Small intestine (tissue), 7 donors: Measurements from ENCODE around the gene HELZ. TPM values are rescaled to one million over a fixed set of nuclear protein-coding genes. Genes with fewer than 3 reads are reported as not detected.
A peak's percentile ranks its signal among the peaks of the same experiment; 100 is the strongest.

Experiments
- DNase-seq, 2 donors: peaks; one replicate each; pipeline versions ENCODE4 v3.0.0 to v3.0.0-alpha.2; 2013
- FAIRE-seq: peaks from 2 replicates; lab custom pipeline; 2012; peaks lifted over from hg19 to GRCh38; lab: Jason Lieb, UNC
- H3K27ac ChIP-seq, 3 donors: one replicate each; pipeline ENCODE4 v1.5.1; 2013; ENCODE audit warnings: low read length in 2 of 3, mild to moderate bottlenecking in 2 of 3, control low read depth in 1 of 3, inconsistent platforms in 1 of 3, low read depth in 1 of 3, moderate library complexity in 1 of 3
- H3K27me3 ChIP-seq, 3 donors: one replicate each; pipeline ENCODE4 v1.6.1; 2013; ENCODE audit warnings: low read length in 3 of 3, inconsistent platforms in 1 of 3; ENCODE audit not compliant: control insufficient read depth in 3 of 3, insufficient read depth in 3 of 3
- H3K36me3 ChIP-seq, 3 donors: one replicate each; pipeline ENCODE4 v1.6.1; 2013; ENCODE audit warnings: low read length in 3 of 3, inconsistent platforms in 1 of 3, low read depth in 1 of 3, mild to moderate bottlenecking in 1 of 3, moderate library complexity in 1 of 3; ENCODE audit not compliant: control insufficient read depth in 3 of 3, insufficient read depth in 2 of 3
- H3K4me1 ChIP-seq, 3 donors: one replicate each; pipeline ENCODE4 v1.6.1; 2013; ENCODE audit warnings: low read length in 2 of 3, inconsistent platforms in 1 of 3, low read depth in 1 of 3, mild to moderate bottlenecking in 1 of 3, moderate library complexity in 1 of 3; ENCODE audit not compliant: control insufficient read depth in 3 of 3, insufficient read depth in 2 of 3
- H3K4me3 ChIP-seq, 3 donors: one replicate each; pipeline ENCODE4 v1.5.1; 2013; ENCODE audit warnings: low read length in 3 of 3, control low read depth in 1 of 3, inconsistent platforms in 1 of 3, low read depth in 1 of 3, mild to moderate bottlenecking in 1 of 3, moderate library complexity in 1 of 3
- H3K9me3 ChIP-seq, 2 donors: one replicate each; pipeline ENCODE4 v1.6.1; 2013; ENCODE audit warnings: low read depth in 1 of 2, low read length in 1 of 2; ENCODE audit not compliant: control insufficient read depth in 2 of 2, insufficient read depth in 1 of 2
- WGBS, 3 donors: extraction: QIAGEN DNeasy Blood & Tissue Kit; methylation state at CpG; one replicate each; pipeline ENCODE4 v1.1.7; 2013; 5-methylcytosine and 5-hydroxymethylcytosine counted together
- polyA plus RNA-seq, 4 donors: library from polyadenylated mRNA; stranded (reverse) in 3 of 4; unstranded in 1 of 4; fragments of 200-250 nt in 3 of 4; fragments of 120-200 nt in 1 of 4; gene quantifications; one replicate each; pipeline versions ENCODE4 v1.2.1 to v1.2.3, GENCODE V29; 2013
- donor health status: healthy with polysubstance abuse.
- donor health status: control.
- donor health status: control.
- donor health status: Bipolar disorder and iron deficiency.
- donor health status: healthy.

HELZ gene
- polyA plus RNA-seq, 4 donors = 2.7 to 27.3 (median 3.6) TPM

DNA sequence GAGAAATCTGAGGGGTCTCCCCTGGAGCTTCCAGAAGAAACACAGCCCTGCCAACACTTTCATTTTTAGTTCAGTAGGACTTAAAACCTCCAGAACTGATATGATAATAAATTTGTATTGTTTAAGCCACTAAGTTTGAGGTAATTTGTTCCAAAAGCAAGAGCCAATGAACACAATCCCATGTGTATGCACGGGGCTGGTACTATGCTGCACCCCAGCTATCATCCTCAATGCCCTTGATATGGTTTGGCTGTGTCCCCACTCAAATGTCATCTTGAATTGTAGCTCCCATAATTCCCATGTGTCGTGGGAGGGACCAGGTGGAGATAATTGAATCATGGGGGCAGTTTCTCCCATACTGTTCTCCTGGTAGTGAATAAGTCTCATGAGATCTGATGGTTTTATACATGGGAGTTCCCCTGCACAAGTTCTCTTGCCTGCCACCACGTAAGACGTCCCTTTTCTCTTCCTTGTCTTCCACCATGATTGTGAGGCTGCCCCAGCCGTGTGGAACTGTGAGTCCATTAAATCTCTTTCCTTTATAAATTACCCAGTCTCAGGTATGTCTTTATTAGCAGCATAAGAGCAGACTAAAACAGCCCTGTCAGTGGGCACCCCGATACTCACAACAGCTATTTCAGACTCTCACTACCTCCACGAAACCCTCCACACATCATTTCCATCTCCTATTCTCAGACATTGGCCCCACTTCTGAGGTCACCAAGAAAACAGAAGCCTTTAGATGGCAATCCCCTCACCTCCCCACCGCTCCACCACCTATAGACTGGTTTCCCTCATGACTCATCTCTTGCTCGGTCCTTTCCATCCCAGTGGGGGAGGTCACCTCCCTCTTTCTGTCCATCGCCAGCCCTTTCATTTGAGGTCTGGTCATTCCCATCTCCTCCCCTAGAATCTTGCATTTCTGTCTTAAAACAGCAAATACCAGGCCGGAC lies 209.6 kb downstream of the HELZ start:
- H3K36me3 ChIP-seq = no peaks in the 10 kb centered on the region
- WGBS, 3 donors = 76 to 85% (median 76%) methylated on average over 11 of the region's 11 CpGs
- DNase-seq (no peak), FAIRE-seq (no peak)
- H3K27ac ChIP-seq = no peak overlapping the region
- H3K27me3 ChIP-seq = no peaks in the 10 kb centered on the region
- no peaks in the 10 kb centered on the region for H3K4me1 ChIP-seq
- H3K4me3 ChIP-seq = no peak overlapping the region
- no peaks in the 10 kb centered on the region for H3K9me3 ChIP-seq

DNA sequence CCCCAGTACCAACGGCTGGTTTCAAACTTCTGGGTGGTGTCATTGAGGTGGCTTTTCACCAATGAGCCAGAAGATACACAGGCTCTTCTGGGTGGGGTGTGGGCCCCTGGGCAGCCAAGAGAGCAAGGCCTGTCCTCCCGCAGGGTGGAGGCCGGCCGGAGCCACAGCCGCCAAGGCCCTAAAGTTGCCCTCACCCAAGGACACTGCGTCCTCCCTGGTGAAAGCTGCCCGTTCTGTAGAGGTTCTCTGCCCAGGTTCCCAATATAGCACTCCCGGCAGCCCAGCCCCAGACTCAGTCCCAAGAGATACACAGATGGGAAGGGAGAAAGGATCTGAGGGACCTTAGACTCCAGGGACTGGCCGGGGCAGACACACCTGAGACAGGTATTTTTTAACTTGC lies 211.4 kb downstream of the HELZ start:
- WGBS, 3 donors = 88 to 93% (median 89%) methylated on average over 9 of the region's 9 CpGs
- no peaks in the 10 kb centered on the region for H3K9me3 ChIP-seq
- FAIRE-seq = no peak
- no peak for DNase-seq
- H3K4me3 ChIP-seq = no peak overlapping the region
- no peak overlapping the region for H3K27ac ChIP-seq
- H3K27me3 ChIP-seq = no peaks in the 10 kb centered on the region
- no peaks in the 10 kb centered on the region for H3K4me1 ChIP-seq
- H3K36me3 ChIP-seq = no peaks in the 10 kb centered on the region

DNA sequence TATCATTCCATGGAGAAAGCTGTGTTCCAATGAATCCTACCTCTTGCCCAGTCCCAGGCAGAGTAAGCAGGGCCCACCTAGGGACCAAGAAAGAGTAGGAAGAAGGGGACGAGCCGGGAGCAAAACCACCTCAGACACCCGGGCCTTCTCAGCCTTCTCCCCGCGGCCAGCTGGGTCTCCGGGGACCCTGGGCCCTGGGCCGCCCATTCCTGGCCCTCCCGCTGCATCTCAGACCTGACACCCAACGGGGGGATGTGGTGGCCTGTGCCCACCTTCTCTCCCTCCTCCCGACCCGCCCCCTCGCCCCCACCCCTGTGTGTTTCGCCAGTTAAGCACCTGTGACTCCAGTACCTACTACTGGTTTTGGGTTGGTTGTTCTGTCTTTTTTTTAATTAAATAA lies 212.0 kb downstream of the HELZ start:
- 90 to 93% (median 93%) methylated on average over 12 to 13 of the region's 13 CpGs for WGBS, 3 donors
- no peak for DNase-seq
- FAIRE-seq = no peak

DNA sequence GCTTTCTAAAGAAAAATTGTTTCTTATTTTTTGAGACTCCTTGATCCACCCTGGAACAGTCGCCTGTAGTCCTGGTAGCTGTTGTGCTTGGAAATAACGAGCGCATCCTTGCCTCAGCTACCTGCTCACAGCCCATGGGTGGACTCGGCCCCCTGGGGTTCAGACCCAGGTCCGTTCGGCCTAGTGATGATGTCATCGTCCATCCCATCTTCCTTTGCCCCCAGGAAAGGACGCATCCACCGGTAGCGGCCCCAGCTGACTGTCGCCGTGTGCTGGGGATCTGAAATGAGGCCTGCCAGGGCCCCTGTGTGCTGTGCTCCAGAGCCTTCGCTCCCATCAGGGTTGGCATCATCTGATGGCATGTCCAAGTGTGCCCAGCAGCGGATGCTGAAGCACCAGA lies 212.6 kb downstream of the HELZ start:
- FAIRE-seq (no peak), DNase-seq (no peak)
- no peak overlapping the region for H3K27ac ChIP-seq
- no peak overlapping the region for H3K4me3 ChIP-seq
- no peaks in the 10 kb centered on the region for H3K27me3 ChIP-seq
- no peaks in the 10 kb centered on the region for H3K9me3 ChIP-seq
- 93% methylated on average over 14 of the region's 14 CpGs for WGBS, 3 donors
- no peaks in the 10 kb centered on the region for H3K4me1 ChIP-seq
- no peaks in the 10 kb centered on the region for H3K36me3 ChIP-seq

More for the DNA sequence above, 212.0 kb downstream of the HELZ start:
- H3K27ac ChIP-seq = no peak overlapping the region
- no peaks in the 10 kb centered on the region for H3K36me3 ChIP-seq
- H3K4me1 ChIP-seq = no peaks in the 10 kb centered on the region
- no peaks in the 10 kb centered on the region for H3K9me3 ChIP-seq
- H3K27me3 ChIP-seq = no peaks in the 10 kb centered on the region
- no peak overlapping the region for H3K4me3 ChIP-seq

DNA sequence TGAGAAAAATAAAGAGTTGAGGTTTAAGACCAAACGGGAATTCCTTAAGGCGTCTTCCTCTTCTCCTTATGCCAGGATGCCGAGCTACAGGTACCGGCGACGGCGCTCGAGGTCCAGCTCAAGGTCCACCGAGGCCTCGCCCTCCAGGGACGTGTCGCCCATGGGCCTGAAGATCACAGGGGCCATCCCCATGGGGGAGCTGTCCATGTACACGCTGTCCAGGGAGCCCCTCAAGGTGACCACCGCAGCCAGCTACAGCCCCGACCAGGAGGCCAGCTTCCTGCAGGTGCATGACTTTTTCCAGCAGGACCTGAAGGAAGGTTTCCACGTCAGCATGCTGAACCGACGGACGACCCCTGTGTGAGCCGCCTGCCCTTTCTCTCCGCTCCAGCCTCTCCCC lies 214.4 kb downstream of the HELZ start:
- 73 to 89% (median 86%) methylated on average over 20 to 21 of the region's 21 CpGs for WGBS, 3 donors
- DNase-seq (no peak), FAIRE-seq (no peak)
- H3K4me3 ChIP-seq = no peak overlapping the region
- H3K27ac ChIP-seq = no peak overlapping the region
- H3K4me1 ChIP-seq = no peaks in the 10 kb centered on the region
- H3K9me3 ChIP-seq = no peaks in the 10 kb centered on the region
- no peaks in the 10 kb centered on the region for H3K27me3 ChIP-seq
- no peaks in the 10 kb centered on the region for H3K36me3 ChIP-seq

DNA sequence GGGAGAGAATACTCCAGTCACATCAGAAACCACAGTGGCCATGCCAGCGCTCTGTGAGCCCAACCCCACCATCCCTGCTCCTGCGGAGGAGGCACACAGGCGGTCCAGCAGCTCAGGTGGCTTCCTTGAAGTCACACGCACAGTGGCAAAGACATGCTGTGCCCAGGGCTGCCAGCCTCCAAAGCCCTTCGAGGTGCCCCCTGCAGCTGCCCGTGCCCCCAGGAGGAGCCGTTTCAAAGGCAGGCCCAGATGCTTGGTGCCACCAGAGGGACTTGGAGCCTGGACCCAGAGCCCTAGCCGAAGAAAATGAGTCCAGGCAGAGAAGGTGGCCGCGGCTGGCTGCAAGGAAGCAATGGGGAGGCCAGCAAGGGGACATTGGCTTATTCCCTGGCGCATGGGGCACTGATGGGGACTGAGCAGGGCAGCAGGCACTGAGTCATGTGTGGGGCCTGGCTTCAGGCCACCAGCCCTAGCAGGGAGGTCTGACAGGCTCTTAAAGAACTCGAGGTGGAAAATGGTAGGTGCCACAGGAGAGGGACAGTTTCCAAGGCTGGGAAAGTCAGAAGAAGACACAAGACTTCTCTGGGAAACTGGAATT lies 217.9 kb downstream of the HELZ start:
- Histone ChIP-seq H3K4me1 (no peaks in the 10 kb centered on the region), H3K27ac (no peak overlapping the region), H3K9me3 (no peaks in the 10 kb centered on the region), H3K27me3 (no peaks in the 10 kb centered on the region), H3K4me3 (no peak overlapping the region), H3K36me3 (no peaks in the 10 kb centered on the region)
- no peak for DNase-seq
- no peak for FAIRE-seq
- 75 to 85% (median 84%) methylated on average over 12 of the region's 12 CpGs for WGBS, 3 donors

DNA sequence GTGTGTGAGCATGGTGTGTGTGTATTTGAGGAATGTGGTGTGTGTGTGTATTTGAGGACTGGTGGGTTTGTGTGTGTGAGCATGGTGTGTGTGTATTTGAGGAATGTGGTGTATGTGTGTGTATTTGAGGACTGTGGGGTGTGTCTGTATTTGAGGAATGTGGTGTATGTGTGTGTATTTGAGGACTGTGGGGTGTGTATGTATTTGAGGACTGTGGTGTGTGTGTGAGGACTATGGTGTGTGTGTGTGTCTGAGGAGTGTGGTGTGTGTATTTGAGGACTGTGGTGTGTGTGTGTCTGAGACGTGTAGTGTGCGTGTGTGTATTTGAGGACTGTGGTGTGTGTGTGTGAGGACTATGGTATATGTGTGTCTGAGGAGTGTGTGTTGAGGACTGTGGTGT lies 218.7 kb downstream of the HELZ start:
- no peak for FAIRE-seq
- H3K36me3 ChIP-seq = no peaks in the 10 kb centered on the region
- no peaks in the 10 kb centered on the region for H3K27me3 ChIP-seq

DNA sequence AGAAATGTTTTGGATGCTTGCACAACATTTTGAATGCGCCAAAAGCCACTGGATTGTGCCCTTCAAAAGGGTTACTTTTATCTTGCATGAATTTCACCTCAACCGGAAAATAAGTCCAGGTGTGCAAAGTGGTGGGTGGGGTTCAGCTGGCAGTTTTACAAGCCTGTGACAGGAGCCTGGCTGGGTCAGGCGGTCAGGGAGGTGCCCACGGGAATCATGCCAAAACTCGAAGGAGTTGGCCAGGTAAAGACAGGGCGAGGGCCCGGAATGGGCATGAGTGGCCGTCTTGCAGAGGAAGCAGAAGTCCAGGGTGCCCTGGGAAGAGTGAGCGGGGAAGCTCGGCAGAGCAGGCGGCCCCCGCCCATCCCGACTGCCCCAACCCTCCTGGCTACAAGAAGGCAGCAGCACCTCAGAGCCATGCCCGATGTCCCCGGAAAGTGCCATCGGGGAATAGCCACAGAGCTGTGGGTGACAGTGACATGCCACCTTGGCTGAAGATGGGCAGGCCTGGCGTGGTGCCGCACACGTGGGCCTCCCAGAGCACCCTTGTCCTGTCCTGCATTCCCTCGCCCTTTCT lies 219.7 kb downstream of the HELZ start:
- H3K4me3 ChIP-seq = no peak overlapping the region
- no peak for FAIRE-seq
- WGBS, 3 donors = 38 to 78% (median 60%) methylated on average over 20 of the region's 20 CpGs
- no peaks in the 10 kb centered on the region for H3K36me3 ChIP-seq
- no peaks in the 10 kb centered on the region for H3K4me1 ChIP-seq
- no peak overlapping the region for H3K27ac ChIP-seq
- no peaks in the 10 kb centered on the region for H3K9me3 ChIP-seq
- no peaks in the 10 kb centered on the region for H3K27me3 ChIP-seq
- DNase-seq = peak; percentile 10 to 56

More for the DNA sequence above, 218.7 kb downstream of the HELZ start:
- H3K4me3 ChIP-seq = no peak overlapping the region
- no peaks in the 10 kb centered on the region for H3K4me1 ChIP-seq
- WGBS, 3 donors = 83 to 96% (median 86%) methylated on average over 2 of the region's 2 CpGs
- H3K9me3 ChIP-seq = no peaks in the 10 kb centered on the region
- no peak for DNase-seq
- no peak overlapping the region for H3K27ac ChIP-seq
